Glomerular visceral epithelial cell (primary cell): ENCODE results near the gene KRT76.

Experiments used
- DNase-seq: peaks from one replicate; pipeline ENCODE4 v3.0.0-alpha.2; 2016; ENCODE audit errors: extremely low spot score

KRT76 gene

DNA sequence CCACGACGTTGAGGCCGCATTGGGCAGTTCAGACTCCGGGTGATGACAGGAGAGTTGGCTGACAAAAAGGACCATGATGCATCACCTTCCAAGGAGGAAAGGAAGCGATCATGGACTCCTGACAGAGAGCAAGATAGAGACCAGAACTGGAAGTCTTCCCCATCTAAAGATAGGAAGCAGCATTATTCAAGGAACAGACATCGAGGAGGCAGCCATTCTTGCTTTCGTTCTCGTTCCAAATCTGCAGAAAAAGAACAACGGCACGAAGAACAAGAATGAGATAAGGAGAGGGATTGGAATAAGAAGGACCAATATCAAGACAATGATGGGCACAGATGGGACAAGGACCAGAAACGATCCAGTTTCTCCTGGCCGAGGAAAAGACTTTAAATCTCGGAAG lies 46.8 kb downstream of the KRT76 start:
- DNase-seq = no peak

DNA sequence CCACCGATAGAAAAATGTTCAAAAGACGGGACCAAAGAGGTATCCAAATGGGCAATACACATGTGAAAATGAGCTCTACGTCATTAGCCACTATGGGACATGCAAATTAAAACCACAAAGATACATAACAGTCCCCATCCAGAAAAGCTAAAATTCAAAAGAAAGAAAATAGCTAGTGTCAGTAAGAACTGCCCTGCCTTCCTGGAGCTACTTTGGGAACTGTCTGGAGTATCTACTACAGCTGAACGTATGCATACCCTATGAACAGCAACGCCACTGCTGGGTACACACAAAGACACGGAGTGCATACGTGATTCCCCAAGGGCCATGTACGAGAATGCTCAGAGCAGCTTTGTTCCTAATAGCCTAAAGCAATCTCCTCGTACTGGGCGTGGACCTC lies 48.0 kb downstream of the KRT76 start:
- DNase-seq = no peak

DNA sequence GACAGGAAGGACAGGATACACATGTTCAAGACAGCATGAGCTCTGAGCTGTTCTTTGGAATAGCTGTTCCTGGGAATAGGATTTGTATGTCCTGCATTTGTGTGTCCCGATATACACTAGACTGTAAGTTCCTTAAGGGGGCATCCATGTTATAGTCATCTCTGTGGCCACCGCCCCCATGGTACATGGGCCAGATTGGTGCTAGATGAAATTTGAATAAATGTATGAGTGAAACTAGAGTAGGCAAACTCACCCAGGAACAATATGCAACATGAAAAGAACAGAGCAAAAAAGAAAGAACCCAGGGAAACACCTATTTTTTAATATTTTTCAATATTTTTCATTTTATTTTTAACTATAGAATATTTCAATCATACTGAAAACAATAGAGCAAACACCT lies 48.8 kb downstream of the KRT76 start:
- no peak for DNase-seq

DNA sequence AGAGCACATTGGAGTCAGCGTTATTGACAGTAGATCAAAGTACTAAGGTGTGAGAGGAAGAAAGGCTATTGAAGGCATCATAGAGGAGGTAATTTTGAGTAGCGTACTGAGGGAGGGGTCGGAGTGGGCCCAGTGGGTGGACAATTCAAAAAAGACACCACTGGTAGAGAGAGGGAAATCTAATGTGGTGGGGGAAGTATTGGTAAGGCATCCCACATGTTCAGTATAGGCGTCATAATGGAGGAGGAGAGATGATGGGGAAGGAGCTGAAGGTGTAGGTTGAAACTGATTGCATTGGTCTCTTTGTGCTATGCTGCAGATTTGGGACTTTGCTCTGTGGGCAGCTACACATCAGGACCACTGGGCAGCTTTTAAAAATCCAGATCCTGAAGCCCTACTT lies 50.1 kb downstream of the KRT76 start:
- DNase-seq = no peak

DNA sequence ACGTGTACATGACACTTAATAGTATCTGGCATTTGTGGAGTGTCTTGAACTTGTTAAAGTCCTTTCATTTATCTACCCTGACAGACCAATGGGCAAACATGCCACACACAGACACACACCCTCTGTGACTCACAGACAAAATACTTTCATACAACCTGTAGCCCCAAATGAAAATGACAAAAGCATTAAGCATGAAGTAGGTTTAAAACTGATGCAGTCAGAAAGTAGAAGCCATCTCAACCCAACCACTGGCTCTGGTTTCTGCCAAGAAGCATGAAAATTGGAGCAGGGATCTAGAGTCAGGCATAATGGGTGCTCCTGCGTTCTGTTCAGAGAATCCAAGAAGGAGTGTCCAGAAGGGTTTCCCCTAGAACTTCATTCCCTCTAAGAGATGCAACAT lies 50.7 kb downstream of the KRT76 start:
- no peak for DNase-seq

DNA sequence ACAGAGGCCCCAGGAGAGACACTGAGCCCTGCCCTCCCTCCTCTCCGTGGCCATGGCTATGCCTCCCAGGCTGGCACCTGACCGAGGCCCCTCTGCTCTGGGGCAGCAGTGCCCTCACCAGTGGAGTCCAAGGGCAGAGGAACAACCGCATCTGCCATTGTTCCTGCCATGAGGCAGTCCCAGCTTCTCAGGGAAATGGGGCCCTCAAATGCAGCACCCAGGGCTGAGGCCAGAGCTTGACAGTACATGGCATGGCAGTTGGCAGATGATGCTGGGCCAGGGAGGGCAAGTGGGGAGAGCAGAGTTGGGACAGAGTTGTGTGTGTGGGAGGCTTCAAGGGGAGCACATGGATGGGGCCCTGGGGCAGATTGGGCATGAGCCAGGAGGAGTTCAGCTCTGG lies 52.8 kb downstream of the KRT76 start:
- no peak for DNase-seq

DNA sequence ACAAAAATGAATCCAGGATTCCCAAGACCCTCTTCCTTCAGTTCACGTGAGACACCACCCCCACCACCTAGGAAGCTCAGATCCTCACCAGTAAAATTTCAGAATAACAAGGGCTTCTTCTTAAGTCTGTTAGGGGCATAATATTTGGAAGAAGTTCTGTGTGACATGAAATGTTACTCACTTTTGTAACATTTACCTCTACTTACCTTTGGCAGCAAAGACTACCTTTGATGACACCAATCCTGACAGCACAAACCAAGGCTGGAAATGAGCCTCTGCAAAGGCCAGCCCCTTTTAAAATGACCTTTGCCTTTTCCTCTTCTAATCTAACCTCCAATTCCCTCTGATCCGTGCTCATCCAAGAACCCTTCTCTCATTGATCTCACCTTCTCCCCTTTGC lies 54.5 kb downstream of the KRT76 start:
- DNase-seq = no peak

DNA sequence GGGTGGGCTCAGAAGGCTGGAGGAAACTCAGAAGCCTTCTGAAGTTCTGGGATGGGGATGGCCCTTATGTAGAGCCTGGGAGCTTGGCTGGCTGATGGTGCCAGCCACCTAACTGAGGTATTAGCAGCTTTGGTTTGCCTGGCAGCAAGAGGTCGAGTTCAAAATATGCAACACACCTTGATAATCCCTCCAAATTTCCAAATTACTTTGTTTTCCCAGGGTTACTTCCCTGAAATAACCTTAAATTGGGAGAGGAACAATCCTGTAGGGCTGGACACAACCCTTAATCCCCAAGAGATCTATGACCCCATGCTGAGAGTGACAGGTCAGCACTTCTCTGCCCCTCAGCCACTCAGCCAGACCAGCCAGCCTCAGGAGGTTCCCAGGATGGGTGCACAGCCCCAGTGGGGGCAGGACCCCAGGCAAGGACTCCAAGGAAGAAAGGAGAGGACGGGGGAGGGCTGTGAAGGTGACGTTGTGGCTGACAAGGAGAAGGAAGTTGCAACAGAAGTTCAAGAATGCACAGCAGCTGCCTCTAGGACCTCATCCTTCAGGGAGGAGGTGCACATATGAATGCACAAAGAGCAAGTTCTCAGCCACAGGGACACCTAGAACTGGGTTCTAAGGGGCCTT lies 55.2 kb downstream of the KRT76 start:
- DNase-seq = no peak

DNA sequence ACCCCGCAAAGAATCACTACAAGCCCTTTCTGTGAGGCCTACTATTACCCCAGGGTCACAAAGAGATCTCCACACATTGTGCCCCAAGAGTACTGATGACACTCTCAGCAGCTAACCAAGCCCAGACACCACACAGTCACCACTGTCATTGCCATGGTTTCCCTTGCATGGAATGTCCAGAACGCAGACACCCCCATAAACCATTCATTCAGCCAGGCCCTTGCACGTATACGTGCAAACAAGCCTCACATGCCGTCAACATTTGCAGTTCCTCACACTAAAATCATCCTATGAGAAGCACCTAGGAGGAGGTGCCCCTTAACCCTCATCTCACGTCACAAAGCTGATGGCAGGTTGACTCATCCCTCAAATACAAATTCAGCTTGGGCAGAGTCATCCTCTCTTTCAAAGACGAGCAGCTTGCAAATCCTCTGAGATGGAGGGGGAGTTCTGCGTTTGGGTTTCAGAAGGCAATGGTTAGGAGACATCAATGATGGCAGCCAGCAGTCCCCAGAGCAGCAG lies 56.7 kb downstream of the KRT76 start:
- no peak for DNase-seq
